GM21367 (cell line): ENCODE data around the gene NDUFB10.

ENCODE experiments used
- ATAC-seq: cut with Tn5 transposase; IDR thresholded peaks from one replicate; pipeline ENCODE4 v1.9.1; 2021; ENCODE audit not compliant: unreplicated experiment

Gene NDUFB10

DNA sequence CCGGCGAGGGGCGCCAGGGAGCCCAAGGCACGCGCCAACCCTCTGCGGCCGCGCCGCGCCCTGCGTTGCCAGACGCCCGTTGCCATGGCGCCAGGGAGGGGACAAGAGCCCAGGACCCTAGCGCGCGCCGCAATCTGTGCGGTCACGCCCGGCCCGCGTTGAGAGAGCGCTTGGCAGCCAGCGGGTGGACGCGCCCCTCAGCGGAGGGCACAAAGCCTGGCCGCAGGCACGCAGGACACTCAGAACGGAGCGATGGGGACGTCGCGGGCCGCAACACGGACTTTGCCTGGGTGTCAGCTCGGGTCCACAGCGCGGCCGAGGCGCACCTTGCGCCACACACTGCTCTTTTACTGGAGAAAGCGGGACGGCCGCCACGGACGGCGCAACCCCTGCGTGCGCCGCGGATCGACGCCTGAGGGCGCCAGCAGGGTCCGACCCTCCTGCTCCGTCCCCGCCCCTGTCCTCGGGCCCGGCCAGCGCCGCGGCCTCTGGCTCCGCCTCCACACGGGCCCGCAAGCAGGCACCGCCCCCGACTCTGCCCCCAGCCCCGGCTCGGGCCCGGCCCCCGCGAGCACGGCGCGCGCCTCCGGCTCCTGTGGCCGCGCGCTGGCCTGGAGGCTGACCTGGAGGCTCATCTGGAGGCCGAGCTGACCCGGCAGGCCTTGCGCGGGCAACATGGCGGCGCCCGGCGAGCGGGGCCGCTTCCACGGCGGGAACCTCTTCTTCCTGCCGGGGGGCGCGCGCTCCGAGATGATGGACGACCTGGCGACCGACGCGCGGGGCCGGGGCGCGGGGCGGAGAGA, 24.4 kb downstream of the NDUFB10 start, which contains the start of gene GFER:
GFER (plus strand) TSS at position 650 of the 803 bp plus-strand sequence; CDS start at position 676, 26 bp downstream.
- ATAC-seq = peak; percentile 68

DNA sequence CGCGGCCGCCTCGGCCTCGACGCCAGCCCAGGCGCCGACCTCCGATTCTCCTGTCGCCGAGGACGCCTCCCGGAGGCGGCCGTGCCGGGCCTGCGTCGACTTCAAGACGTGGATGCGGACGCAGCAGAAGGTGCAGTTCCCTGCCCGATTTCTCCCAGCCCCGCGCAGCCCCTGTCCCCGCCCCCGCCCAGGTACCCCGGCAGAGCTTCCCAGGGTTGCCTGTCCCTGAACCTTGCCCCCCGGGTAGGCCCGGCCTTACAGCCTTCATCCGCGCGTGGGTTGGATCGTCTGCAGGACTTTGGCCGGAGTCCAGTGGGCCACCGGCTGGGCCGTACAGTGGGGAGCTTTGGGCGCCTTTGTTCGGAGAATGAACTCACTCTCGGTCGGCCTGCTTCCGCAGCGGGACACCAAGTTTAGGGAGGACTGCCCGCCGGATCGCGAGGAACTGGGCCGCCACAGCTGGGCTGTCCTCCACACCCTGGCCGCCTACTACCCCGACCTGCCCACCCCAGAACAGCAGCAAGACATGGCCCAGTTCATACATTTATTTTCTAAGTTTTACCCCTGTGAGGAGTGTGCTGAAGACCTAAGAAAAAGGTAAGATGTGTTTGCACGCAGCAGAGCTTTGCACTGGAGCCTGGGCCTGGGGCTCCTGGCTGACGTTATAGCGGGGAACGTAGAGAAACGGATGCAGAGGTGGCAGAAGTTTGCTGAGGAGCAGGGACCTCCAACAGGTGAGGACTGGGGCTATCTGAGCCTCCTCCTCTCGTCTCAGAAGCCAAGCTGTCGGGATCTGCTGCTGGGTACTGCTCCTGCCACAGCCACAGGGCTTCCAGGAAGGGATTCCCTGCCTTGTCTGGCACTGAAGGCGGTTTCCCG, 25.2 kb downstream of the NDUFB10 start:
- ATAC-seq = no peak

DNA sequence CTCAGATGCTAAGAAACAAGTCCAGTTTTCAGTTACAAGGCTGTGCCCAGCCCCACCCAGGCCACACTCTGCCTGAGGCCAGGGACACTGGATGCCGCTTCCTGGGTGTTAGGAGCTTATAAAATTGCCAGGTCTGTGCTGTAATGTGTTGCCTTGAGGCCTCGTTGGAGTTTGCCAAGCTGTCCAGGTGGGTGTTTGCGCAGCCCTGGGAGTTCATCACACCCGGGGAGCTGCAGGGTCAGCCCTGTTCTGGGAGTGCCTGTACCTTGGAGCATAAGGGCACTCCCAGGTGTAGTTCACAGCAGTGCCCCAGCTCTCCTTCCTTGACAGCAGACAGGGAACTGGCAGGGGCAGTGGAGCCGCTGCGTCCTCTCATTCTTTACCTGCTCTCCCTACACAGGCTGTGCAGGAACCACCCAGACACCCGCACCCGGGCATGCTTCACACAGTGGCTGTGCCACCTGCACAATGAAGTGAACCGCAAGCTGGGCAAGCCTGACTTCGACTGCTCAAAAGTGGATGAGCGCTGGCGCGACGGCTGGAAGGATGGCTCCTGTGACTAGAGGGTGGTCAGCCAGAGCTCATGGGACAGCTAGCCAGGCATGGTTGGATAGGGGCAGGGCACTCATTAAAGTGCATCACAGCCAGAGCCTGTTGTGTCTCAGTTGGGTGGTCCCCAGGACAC, 26.3 kb downstream of the NDUFB10 start:
- no peak for ATAC-seq

DNA sequence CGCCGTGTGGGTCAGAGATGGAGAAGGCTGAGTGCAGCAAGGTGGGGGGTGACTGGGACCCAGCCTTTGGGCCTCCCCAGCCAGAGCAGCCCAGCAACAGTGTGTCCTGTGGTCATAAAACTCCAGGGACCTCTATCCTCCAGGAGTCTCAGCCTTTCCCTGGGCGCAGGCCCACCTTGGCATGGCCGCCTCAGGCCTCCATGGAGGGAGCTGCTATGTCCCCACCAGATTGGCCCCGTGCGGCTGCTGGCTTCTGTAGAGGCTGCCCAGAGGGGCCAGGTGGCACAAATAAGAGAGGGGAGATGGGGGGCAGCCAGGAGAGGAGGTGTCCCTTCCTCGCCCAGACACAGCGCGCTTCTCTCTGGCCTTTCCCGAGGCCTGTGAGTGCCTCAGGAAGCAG, 27.9 kb downstream of the NDUFB10 start:
- ATAC-seq = no peak

DNA sequence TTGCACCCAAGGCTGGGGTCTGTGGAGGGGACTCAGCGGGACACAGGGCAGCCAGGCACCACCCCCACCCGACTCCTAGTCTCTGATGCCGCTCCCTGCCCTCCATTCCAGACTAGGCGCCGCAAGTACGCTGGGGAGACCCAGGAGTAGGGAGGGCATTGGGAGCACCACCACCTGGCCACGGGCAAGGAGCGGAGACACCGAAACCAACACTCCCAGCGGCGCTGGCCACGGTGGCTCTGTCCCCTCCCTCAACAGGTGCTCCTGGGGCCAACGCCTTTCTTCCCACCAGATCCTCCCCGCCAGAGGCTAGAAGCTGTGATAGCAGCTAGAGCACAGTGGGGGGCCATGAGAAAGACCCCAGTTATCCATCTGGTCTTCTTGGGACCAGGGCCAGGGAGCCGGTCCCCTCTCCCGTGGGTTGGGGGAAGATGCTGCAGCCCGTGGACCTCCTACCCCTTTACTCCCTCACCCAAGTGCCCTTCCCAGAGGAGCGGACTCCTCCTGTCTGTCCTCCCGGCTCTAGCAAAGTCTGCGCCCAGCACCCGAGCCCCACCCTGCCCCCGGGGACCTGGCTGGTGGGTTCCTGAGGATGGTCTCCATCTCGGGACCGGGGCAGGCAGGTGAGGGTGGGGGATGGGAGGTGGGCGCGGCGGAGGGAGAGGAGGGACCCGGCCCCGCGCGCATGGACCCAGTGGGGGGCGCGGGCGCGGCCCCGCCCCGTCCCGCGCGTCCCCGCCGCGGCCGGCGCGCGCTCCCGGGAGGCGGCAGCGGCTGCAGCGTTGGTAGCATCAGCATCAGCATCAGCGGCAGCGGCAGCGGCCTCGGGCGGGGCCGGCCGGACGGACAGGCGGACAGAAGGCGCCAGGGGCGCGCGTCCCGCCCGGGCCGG, 30.1 kb downstream of the NDUFB10 start, which contains the start of gene SYNGR3:
SYNGR3 (plus strand) TSS at position 762 of the 892 bp plus-strand sequence. CDS start 133 bp downstream, outside the sequence.
- ATAC-seq = no peak

- ATAC-seq = no peak
Observed at GRCh38 chr16:1990101-1990350, 30.7 kb downstream of the NDUFB10 start.

DNA sequence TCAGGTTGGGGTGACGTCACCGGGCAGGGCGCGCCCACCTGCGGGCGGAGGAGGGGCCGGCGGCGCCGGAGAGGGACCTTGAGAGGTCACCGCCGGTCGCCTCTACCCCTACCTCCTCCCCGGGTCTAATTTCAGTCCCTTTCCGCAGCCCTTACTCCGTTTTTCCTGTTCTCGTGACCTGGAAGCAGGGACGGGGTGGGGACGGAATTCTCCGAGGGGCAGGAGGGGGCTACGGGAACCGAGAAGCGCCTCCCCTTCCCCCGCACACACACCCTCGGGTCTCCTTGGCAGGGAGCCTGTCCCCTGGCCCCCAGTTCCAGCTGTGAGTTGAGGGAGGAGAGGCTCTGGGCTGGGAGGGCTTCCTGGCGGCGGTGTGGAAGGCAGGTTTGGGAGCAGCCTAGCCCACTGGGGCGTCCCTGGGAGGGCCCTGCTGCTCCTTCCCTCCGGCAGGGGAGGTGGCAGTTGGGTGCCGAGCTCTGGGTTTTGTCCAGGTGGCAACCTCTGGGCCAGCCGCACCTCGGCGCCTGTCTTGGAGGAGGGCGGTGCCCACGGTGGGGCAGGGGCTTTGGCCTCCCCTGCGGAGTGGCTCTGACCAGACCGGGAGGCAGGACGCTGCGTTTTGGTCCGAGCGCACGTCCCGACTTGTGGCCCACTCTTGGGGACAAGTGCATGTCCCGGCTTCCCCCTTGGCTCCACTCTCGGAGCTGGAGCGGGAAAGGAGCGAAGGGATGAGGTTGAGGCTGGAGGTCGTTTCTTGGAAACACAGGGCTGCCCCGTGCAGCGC, 31.2 kb downstream of the NDUFB10 start:
- no peak for ATAC-seq

GRCh38 chr16:1991135-1991551, 31.8 kb downstream of the NDUFB10 start:
- peak; percentile 27 for ATAC-seq

DNA sequence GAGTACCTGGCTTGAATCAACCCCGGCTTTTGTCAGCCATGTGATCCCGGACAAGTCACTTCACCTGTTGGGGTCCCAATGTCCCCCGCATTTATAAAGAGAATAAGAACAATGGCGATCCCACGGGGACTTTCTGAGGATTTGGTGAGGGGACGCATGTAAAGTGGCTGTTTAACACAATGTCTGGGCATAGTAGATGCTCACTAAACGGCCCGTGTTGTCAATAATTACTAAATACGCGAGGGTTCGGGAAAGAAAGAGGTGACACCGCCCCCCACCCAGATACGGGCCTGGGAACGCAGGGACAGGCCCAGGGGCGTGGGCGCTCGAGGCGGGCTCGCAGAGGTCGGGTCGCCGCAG, 32.2 kb downstream of the NDUFB10 start:
- no peak for ATAC-seq

GRCh38 chr16:1991948-1992703, 32.8 kb downstream of the NDUFB10 start:
- ATAC-seq = peak; percentile 36

DNA sequence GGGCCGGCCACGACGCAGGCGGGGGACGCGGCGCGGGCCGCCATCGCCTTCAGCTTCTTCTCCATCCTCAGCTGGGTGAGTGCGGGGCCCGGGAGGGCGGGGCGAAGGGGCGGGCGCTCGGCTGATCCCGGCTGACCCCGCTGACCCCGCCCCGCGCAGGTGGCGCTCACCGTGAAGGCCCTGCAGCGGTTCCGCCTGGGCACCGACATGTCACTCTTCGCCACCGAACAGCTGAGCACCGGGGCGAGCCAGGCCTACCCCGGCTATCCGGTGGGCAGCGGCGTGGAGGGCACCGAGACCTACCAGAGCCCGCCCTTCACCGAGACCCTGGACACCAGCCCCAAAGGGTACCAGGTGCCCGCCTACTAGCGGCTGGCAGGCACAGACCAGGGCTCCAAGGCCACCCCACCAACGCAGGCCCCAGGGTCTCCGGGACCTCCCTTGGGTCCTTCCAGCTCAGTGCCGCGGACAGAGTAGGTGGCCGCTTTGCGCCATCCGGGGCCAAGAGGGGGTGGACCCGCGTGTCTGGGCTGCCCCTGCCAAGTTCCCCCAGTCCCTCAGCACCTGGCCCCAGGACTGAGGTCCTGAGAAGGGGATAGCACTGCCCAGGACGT, 33.5 kb downstream of the NDUFB10 start:
- ATAC-seq = no peak

DNA sequence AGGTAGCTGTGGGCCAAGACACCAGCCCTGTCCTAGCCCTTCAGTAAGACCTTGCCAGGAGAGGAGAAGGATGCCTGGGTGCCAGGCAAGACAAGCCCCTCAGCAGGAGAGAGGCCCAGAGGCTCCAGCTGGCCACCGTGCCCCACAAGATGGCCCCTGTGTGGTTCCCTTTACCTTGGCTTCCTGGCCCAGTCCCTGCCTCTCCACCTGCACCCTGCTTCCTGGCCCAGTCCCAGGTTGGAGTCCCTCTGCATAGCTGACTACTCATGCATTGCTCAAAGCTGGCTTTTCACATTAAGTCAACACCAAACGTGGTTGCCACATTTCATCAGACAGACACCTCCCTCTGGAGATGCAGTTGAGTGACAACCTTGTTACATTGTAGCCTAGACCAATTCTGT, 34.4 kb downstream of the NDUFB10 start:
- no peak for ATAC-seq

DNA sequence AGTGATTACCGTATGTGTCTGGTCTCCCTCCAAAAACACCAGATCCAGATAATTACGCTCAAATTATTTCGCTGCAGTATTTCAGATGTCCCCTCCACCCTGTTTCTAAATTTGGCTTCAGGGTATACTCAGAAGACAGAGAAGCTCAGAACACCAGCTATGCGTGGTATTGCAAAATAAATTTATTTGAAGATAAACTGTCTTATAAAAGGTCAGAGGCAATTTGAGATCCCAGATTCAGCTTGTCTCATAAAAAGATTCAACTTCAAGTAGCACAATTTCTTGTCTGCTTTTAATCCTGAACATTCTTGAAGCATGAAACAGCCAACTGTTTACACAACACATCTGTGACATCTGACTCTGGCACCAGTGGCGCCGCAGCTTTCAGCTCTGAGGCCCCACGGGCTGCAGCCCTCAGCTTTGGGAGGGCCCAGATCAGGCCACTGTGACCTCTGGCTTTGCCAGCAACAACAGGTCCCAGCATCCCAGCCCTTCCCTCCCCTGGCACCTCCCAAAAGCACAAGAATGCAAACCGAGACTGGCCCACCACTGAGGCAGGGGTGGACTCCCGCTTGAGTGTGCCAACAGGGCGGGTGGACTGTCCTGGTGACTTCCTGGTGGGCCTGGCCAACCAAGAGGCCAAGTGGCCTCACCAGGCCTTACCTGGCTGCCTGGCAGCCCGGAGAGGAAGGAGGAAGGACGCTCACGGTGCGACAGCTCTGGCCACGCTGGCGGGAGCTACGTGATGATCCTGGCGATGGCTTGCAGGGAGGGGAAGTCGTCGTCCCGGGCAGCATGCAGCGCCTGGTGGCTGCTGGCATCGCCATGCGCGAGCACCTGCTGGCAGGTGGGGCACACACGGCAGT, 38.4 kb downstream of the NDUFB10 start:
- no peak for ATAC-seq

DNA sequence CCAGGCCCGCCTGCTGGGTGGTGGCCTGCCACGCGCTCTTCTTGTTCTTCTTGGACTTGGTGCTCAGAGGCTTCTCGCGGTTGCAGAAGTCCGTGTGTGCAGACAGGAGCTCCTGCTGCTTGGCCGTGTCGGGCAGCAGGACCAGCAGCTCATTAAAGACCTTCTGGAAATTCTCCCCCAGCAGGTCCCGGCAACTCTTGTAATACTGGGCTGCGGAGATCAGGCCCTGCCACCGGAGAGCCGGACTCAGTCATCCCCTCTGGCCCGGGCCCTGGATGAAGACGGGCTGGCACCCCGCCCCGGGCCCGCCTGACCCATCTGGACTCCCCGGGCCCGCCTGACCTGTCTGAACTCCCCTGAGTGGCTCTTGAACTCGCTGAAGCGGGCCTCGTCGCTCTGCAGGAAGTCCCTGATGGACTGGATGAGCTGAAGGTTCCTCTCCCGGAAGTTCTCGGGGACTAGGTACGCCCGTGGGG, 39.1 kb downstream of the NDUFB10 start:
- ATAC-seq = no peak

DNA sequence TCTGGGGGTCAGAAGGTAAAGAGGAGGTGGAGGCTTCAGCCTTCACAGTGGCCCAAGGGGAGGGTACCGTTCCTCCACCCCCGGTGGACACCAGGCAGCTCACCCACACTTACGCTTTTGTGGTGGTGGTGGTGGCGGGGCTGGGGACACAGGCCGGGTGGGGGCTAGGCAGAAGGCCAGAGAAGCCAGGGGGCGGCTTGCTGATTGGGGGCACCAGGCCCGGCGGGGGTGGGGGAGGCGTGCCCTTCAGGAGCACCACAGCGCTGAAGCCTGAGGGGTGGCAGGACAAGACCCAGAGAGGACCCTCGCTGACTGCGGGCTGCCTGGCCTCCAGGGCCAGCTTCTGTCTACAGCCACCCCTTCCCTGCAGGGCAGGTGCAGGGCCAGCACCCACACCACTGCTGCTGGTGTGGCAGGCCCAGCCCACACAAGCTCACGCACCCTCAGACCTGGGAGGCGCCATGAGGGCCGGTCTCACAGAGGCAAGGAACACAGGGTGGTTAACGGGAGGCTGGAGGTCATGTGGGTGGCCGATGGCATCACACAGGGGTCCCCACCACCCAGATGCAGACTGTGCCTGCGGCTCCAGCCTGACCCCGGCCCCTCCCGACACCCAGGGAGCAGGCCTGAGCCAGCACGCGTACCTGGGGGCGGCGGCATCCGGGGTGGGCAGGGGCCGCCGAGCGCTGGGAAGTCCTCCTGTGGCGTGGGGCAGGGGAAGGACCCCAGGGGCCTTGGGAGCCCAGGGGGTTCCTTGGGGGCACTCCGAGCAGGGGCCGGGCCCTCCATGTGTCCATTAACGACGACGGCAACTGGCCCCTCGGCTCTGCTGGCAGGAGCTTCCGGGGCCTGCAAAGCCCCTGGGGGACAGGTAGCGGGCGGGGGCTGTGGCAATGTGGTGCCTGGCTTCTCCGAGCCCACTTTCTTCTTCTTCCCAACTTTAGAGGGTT, 39.8 kb downstream of the NDUFB10 start:
- no peak for ATAC-seq

DNA sequence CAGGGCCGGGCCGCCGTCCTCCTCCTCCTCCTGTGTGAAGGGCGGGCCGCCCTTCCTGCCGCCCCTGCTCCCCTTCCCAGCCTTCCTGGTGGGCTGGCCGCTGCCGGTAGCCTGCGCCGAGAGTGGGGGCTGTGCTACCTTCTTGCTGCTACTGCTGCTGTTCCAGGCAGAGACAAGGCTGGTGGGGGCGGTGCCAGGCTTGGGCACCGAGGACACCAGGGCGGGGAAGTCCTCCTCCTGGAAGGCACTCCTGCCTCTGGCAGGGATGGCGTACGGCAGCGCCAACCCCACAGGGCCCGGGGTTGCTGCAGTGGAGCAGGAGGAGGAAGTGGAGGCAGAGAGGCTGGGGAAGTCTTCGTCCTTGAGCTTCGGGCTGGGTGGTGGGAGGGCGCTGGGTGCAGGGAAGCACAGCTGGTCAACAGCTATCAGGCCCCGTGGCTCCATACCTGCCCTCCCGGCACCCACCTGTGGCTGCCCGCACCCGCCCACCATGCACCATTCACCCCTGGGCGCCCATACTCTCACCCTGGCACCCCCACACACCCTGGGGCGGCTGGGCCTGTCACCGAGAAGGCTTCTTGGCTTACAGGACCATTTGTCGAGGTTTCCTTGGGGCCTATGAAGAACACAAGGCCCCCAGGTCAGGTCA, 40.7 kb downstream of the NDUFB10 start:
- no peak for ATAC-seq
